Smooth muscle cell (in vitro differentiated cells): ENCODE measurements around the gene ERCC1. TPM values are rescaled to one million over a fixed set of nuclear protein-coding genes. Genes with fewer than 3 reads are reported as not detected.

ENCODE experiments used
- DNase-seq: peaks from one replicate; lab custom pipeline; 2025; ENCODE audit not compliant: unreplicated experiment; lab: John Stamatoyannopoulos, UW
- H2AFZ ChIP-seq: fragments of 200-600 bp; sonication (generic); 2 replicates; pipeline ENCODE4 v1.6.0; 2016; ENCODE audit warnings: antibody characterized with exemption, low read depth, mild to moderate bottlenecking
- H3F3A ChIP-seq: fragments of 200-600 bp; sonication (generic); 2 replicates; pipeline ENCODE4 v1.6.0; 2017; ENCODE audit warnings: antibody characterized with exemption, low read depth
- H3K27ac ChIP-seq: fragments of 200-600 bp; sonication (generic); 2 replicates; pipeline ENCODE4 v1.5.1; 2016; ENCODE audit warnings: low read depth, mild to moderate bottlenecking
- H3K27me3 ChIP-seq: fragments of 200-600 bp; sonication (generic); 2 replicates; pipeline ENCODE4 v1.6.1; 2016; ENCODE audit warnings: low read depth, mild to moderate bottlenecking
- H3K36me3 ChIP-seq: fragments of 200-600 bp; sonication (generic); 2 replicates; pipeline ENCODE4 v1.5.1; 2016; ENCODE audit warnings: low read depth
- H3K4me1 ChIP-seq: fragments of 200-600 bp; sonication (generic); 2 replicates; pipeline ENCODE4 v1.5.1; 2016; ENCODE audit warnings: low read depth
- H3K4me2 ChIP-seq: fragments of 200-600 bp; sonication (generic); 2 replicates; pipeline ENCODE4 v1.6.0; 2016; ENCODE audit warnings: mild to moderate bottlenecking
- H3K4me3 ChIP-seq: fragments of 200-600 bp; sonication (generic); 2 replicates; pipeline ENCODE4 v1.5.1; 2016; ENCODE audit warnings: mild to moderate bottlenecking
- H3K79me2 ChIP-seq: fragments of 200-600 bp; sonication (generic); 2 replicates; pipeline ENCODE4 v1.6.0; 2016; ENCODE audit warnings: low read depth, mild to moderate bottlenecking
- H3K9ac ChIP-seq: fragments of 200-600 bp; sonication (generic); 2 replicates; pipeline ENCODE4 v1.6.0; 2016; ENCODE audit warnings: low read depth
- H3K9me3 ChIP-seq: fragments of 200-600 bp; sonication (generic); replicated peaks from 2 replicates; pipeline ENCODE4 v1.5.1; 2016; ENCODE audit warnings: low read depth
- H4K20me1 ChIP-seq: fragments of 200-600 bp; sonication (generic); 2 replicates; pipeline ENCODE4 v1.6.0; 2016; ENCODE audit warnings: low read depth
- CTCF ChIP-seq: fragments of 200-600 bp; sonication (generic); IDR thresholded peaks from 2 replicates; pipeline ENCODE4 v1.5.1; 2017; ENCODE audit warnings: borderline replicate concordance, mild to moderate bottlenecking, antibody characterized with exemption; ENCODE audit not compliant: insufficient read depth, poor library complexity, severe bottlenecking
- WGBS: methylation state at CpG from one replicate; pipeline ENCODE4 v1.1.7; 2016; ENCODE audit warnings: low lambda C conversion rate; 5-methylcytosine and 5-hydroxymethylcytosine counted together
- polyA plus RNA-seq: library from polyadenylated mRNA; unstranded; fragments of >200 nt; fragmentation: Nextera tagmentation; extraction: Ambion mirVana; gene quantifications from 2 replicates; pipeline ENCODE4 v1.2.1, GENCODE V29; 2016
- total RNA-seq: library from RNA; depleted of rRNA; stranded (reverse); fragments of >200 nt; gene quantifications from 2 replicates; pipeline ENCODE4 v1.2.3, GENCODE V29; 2014

The ERCC1 gene
- total and polyA plus RNA-seq, 2 experiments from 2014 or later, result 72.6 to 90.4 TPM

GRCh38 chr19:45421947-45422498 is 1.7 kb downstream of the ERCC1 start:
- Histone ChIP-seq H3K27ac (no peak overlapping the region), H4K20me1 (no peaks in the 10 kb centered on the region), H3K27me3 (no peaks in the 10 kb centered on the region), H2AFZ (no peak overlapping the region), H3F3A (peaks cover 8% of the 10 kb centered on the region), H3K79me2 (peaks cover 9% of the 10 kb centered on the region), H3K4me2 (no peak overlapping the region), H3K9me3 (no peaks in the 10 kb centered on the region), H3K9ac (no peak overlapping the region), H3K4me1 (peaks cover 5% of the 10 kb centered on the region), H3K4me3 (no peak overlapping the region), H3K36me3 (no peaks in the 10 kb centered on the region)
- 93% methylated on average over 6 of the region's 6 CpGs for WGBS
- no peak for DNase-seq
- TF ChIP-seq CTCF, result no peak

- no peaks in the 10 kb centered on the region for H3K27me3 ChIP-seq
- no peak overlapping the region for H3K9ac ChIP-seq
- no peak overlapping the region for H3K27ac ChIP-seq
- H3K79me2 ChIP-seq, result peaks cover 9% of the 10 kb centered on the region
- no peak for DNase-seq
- H3F3A ChIP-seq, result peaks cover 6% of the 10 kb centered on the region
- H3K36me3 ChIP-seq, result no peaks in the 10 kb centered on the region
- H2AFZ ChIP-seq, result no peak overlapping the region
- no peaks in the 10 kb centered on the region for H4K20me1 ChIP-seq
- H3K4me2 ChIP-seq, result no peak overlapping the region
- peaks cover 5% of the 10 kb centered on the region for H3K4me1 ChIP-seq
- no peaks in the 10 kb centered on the region for H3K9me3 ChIP-seq
- no peak overlapping the region for H3K4me3 ChIP-seq
- TF ChIP-seq CTCF, result no peak
- WGBS, result 97% methylated on average over 6 of the region's 6 CpGs
Measured at GRCh38 chr19:45420871-45421270, 2.8 kb downstream of the ERCC1 start.

- no peaks in the 10 kb centered on the region for H3K36me3 ChIP-seq
- no peak for TF ChIP-seq CTCF
- no peaks in the 10 kb centered on the region for H3K9me3 ChIP-seq
- H3K4me3 ChIP-seq, result no peak overlapping the region
- H3K79me2 ChIP-seq, result peaks cover 9% of the 10 kb centered on the region
- 96% methylated on average over 10 of the region's 10 CpGs for WGBS
- no peak overlapping the region for H2AFZ ChIP-seq
- peaks cover under 1% of the 10 kb centered on the region for H3F3A ChIP-seq
- no peak for DNase-seq
- no peak overlapping the region for H3K4me2 ChIP-seq
- no peak overlapping the region for H3K9ac ChIP-seq
- H3K4me1 ChIP-seq, result peaks cover 5% of the 10 kb centered on the region
- H3K27me3 ChIP-seq, result no peaks in the 10 kb centered on the region
- H3K27ac ChIP-seq, result no peak overlapping the region
- H4K20me1 ChIP-seq, result no peaks in the 10 kb centered on the region
Measured at GRCh38 chr19:45420356-45420755, 3.4 kb downstream of the ERCC1 start.

GRCh38 chr19:45419895-45420294 is 3.8 kb downstream of the ERCC1 start:
- Histone ChIP-seq H3K27ac (no peak overlapping the region), H3K79me2 (peaks cover 9% of the 10 kb centered on the region), H3K4me2 (no peak overlapping the region), H3K9ac (no peak overlapping the region), H3K9me3 (no peaks in the 10 kb centered on the region), H2AFZ (no peak overlapping the region), H3K27me3 (no peaks in the 10 kb centered on the region), H3K4me3 (no peak overlapping the region), H4K20me1 (no peaks in the 10 kb centered on the region), H3K4me1 (peaks cover 5% of the 10 kb centered on the region), H3K36me3 (no peaks in the 10 kb centered on the region), H3F3A (no peaks in the 10 kb centered on the region)
- DNase-seq, result no peak
- WGBS, result 75% methylated on average over 1 of the region's 3 CpGs
- TF ChIP-seq CTCF, result no peak
